SK-N-SH (cell line): Measurements from ENCODE around the gene SYNE1. TPM values are rescaled to one million over a fixed set of nuclear protein-coding genes. Genes with fewer than 3 reads are reported as not detected.

Source experiments
- CTCF ChIA-PET: fragments of 300-600, 350-600 bp; formaldehyde crosslinking; extraction: SDS; loops from one replicate; lab custom pipeline; 2021; lab: Yijun Ruan, JAX
- POLR2A ChIA-PET: fragments of 350-600 bp; sonication (Branson Sonifier 250); formaldehyde crosslinking; extraction: SDS; loops from one replicate; lab custom pipeline; 2020; ENCODE audit warnings: antibody characterized with exemption, inconsistent platforms; lab: Yijun Ruan, JAX
- DNase-seq: peaks from one replicate; pipeline ENCODE4 v3.0.0; 2012
- H2AFZ ChIP-seq: fragments of 200-600 bp; sonication (generic); 2 replicates; pipeline ENCODE4 v1.8.1; 2016; ENCODE audit warnings: antibody characterized with exemption, mild to moderate bottlenecking, low read depth
- H3F3A ChIP-seq: fragments of 200-600 bp; sonication (generic); replicated peaks from 2 replicates; pipeline ENCODE3; 2016; ENCODE audit warnings: antibody characterized with exemption, mild to moderate bottlenecking; ENCODE audit not compliant: insufficient read depth
- H3K27ac ChIP-seq, 2 experiments: fragments of 200-500 bp in 1 of 2; fragments of 200-600 bp in 1 of 2; sonication (Bioruptor generic) in 1 of 2; sonication (generic), shearing (Covaris generic) in 1 of 2; 2 replicates each; pipeline versions ENCODE4 v1.5.1 to v1.6.1; 2014 to 2016; ENCODE audit warnings: low read depth in 2 of 2, inconsistent platforms in 1 of 2, low read length in 1 of 2, mild to moderate bottlenecking in 1 of 2, mixed read lengths in 1 of 2
- H3K27me3 ChIP-seq: fragments of 200-600 bp; sonication (generic), shearing (Covaris generic); 2 replicates; pipeline ENCODE4 v1.6.1; 2016; ENCODE audit warnings: mixed run types; ENCODE audit not compliant: insufficient read depth
- H3K36me3 ChIP-seq, 2 experiments: fragments of 200-500 bp in 1 of 2; fragments of 200-600 bp in 1 of 2; sonication (Bioruptor generic) in 1 of 2; sonication (generic) in 1 of 2; replicated peaks in 1 of 2; 2 replicates each; pipeline versions ENCODE3 to v1.5.1; 2014 to 2016; ENCODE audit warnings: low read length in 1 of 2, mild to moderate bottlenecking in 1 of 2; ENCODE audit not compliant: insufficient read depth in 2 of 2, control insufficient read depth in 1 of 2
- H3K4me1 ChIP-seq, 2 experiments: fragments of 200-500 bp in 1 of 2; fragments of 200-600 bp in 1 of 2; sonication (Bioruptor generic) in 1 of 2; sonication (generic), shearing (Covaris generic) in 1 of 2; 2 replicates each; pipeline versions ENCODE4 v1.5.1 to v1.6.1; 2014 to 2016; ENCODE audit warnings: low read depth in 1 of 2, low read length in 1 of 2, mixed run types in 1 of 2; ENCODE audit not compliant: insufficient read depth in 2 of 2, control insufficient read depth in 1 of 2
- H3K4me2 ChIP-seq: fragments of 200-600 bp; sonication (generic), shearing (Covaris generic); 2 replicates; pipeline ENCODE4 v1.6.1; 2017; ENCODE audit warnings: mixed run types
- H3K4me3 ChIP-seq, 2 experiments: fragments of 200-500 bp in 1 of 2; fragments of 200-600 bp in 1 of 2; sonication (Bioruptor generic) in 1 of 2; sonication (generic), shearing (Covaris generic) in 1 of 2; 2 replicates each; pipeline versions ENCODE4 v1.5.1 to v1.8.1; 2014 to 2016; ENCODE audit warnings: low read depth in 2 of 2, inconsistent platforms in 1 of 2, low read length in 1 of 2, mild to moderate bottlenecking in 1 of 2, mixed read lengths in 1 of 2, moderate library complexity in 1 of 2
- H3K79me2 ChIP-seq: fragments of 200-600 bp; sonication (generic); 2 replicates; pipeline ENCODE4 v1.8.1; 2017; ENCODE audit warnings: mild to moderate bottlenecking; ENCODE audit not compliant: insufficient read depth
- H3K9ac ChIP-seq: fragments of 200-600 bp; sonication (generic); 2 replicates; pipeline ENCODE4 v1.6.1; 2017; ENCODE audit warnings: mixed run types
- H3K9me2 ChIP-seq: fragments of 200-600 bp; sonication (generic); 2 replicates; pipeline ENCODE4 v1.6.1; 2017; ENCODE audit warnings: mixed run types
- H3K9me3 ChIP-seq: fragments of 200-600 bp; sonication (generic); 2 replicates; pipeline ENCODE4 v1.6.1; 2017; ENCODE audit warnings: mixed run types, mild to moderate bottlenecking, moderate library complexity
- H4K20me1 ChIP-seq: fragments of 200-600 bp; sonication (generic); 2 replicates; pipeline ENCODE4 v1.6.1; 2017; ENCODE audit warnings: mild to moderate bottlenecking, mixed run types; ENCODE audit not compliant: insufficient read depth
- CHD2 ChIP-seq: fragments of 150-350 bp; IDR thresholded peaks from 2 replicates; pipeline ENCODE4 v1.6.1; 2018; ENCODE audit warnings: low read length; ENCODE audit not compliant: partially characterized antibody
- ELF1 ChIP-seq: IDR thresholded peaks from 2 replicates; pipeline ENCODE4 v1.4.0; 2012
- EP300 ChIP-seq, 2 experiments: IDR thresholded peaks; 2 replicates each; pipeline versions ENCODE4 v1.4.0 to v1.6.1; 2012; ENCODE audit warnings: borderline replicate concordance in 1 of 2, low read depth in 1 of 2, low read length in 1 of 2
- FOSL2 ChIP-seq: IDR thresholded peaks from 2 replicates; pipeline ENCODE4 v1.4.0; 2012; ENCODE audit warnings: low read depth, mild to moderate bottlenecking, moderate library complexity, borderline replicate concordance
- FOXJ3 ChIP-seq: sonication (generic); formaldehyde crosslinking; IDR thresholded peaks from 2 replicates; pipeline ENCODE4 v1.5.1; 2020; ENCODE audit warnings: mild to moderate bottlenecking, missing genetic modification reagents
- GABPA ChIP-seq: IDR thresholded peaks from 2 replicates; pipeline ENCODE4 v1.4.0; 2012; ENCODE audit warnings: low read depth, mild to moderate bottlenecking
- MAX ChIP-seq: IDR thresholded peaks from 2 replicates; pipeline ENCODE4 v1.4.0; 2012; ENCODE audit warnings: low read depth
- MXI1 ChIP-seq: IDR thresholded peaks from 2 replicates; pipeline ENCODE4 v1.6.1; 2012; ENCODE audit warnings: mild to moderate bottlenecking, low read depth, low read length, improper control_type of control experiment
- NRF1 ChIP-seq: IDR thresholded peaks from 2 replicates; pipeline ENCODE4 v1.6.1; 2012; ENCODE audit warnings: low read depth, mild to moderate bottlenecking, low read length
- RAD21 ChIP-seq: IDR thresholded peaks from 2 replicates; pipeline ENCODE4 v1.6.1; 2012; ENCODE audit warnings: mild to moderate bottlenecking, low read length
- RCOR1 ChIP-seq: fragments of 150-350 bp; IDR thresholded peaks from 2 replicates; pipeline ENCODE4 v1.6.1; 2017; ENCODE audit warnings: antibody characterized with exemption, low read length
- RFX5 ChIP-seq: IDR thresholded peaks from 2 replicates; pipeline ENCODE4 v1.6.1; 2012; ENCODE audit warnings: mild to moderate bottlenecking, improper control_type of control experiment, low read length
- SIN3A ChIP-seq: IDR thresholded peaks from 2 replicates; pipeline ENCODE4 v1.6.1; 2012; ENCODE audit warnings: low read depth, mild to moderate bottlenecking, low read length, moderate library complexity, borderline replicate concordance
- TAF1 ChIP-seq: IDR thresholded peaks from 2 replicates; pipeline ENCODE4 v1.6.1; 2012; ENCODE audit warnings: low read depth, mild to moderate bottlenecking, low read length, moderate library complexity, borderline replicate concordance
- TCF12 ChIP-seq: IDR thresholded peaks from 2 replicates; pipeline ENCODE4 v1.4.0; 2012
- TEAD4 ChIP-seq: IDR thresholded peaks from 2 replicates; pipeline ENCODE4 v1.4.0; 2012; ENCODE audit warnings: mild to moderate bottlenecking, borderline replicate concordance; ENCODE audit not compliant: insufficient read depth
- YY1 ChIP-seq: IDR thresholded peaks from 2 replicates; pipeline ENCODE4 v1.4.0; 2012; ENCODE audit warnings: low read depth, mild to moderate bottlenecking
- WGBS: methylation state at CpG from one replicate; pipeline ENCODE4 v1.1.6; 2017; ENCODE audit warnings: low lambda C conversion rate; 5-methylcytosine and 5-hydroxymethylcytosine counted together
- polyA plus RNA-seq, 3 experiments: library from polyadenylated mRNA; depleted of rRNA; stranded (reverse); fragments of >200 nt; gene quantifications; 2 replicates each; pipeline ENCODE4 v1.2.3, GENCODE V29; 2012
- TF ChIP-seq, protein P1 (sequence below): fragments of 150-350 bp; IDR thresholded peaks from 2 replicates; pipeline ENCODE4 v1.6.1; 2017; ENCODE audit warnings: antibody characterized with exemption, low read length, low read depth, borderline replicate concordance
- TF ChIP-seq, protein P2 (sequence below): IDR thresholded peaks from 2 replicates; pipeline ENCODE4; 2012

Gene SYNE1
- polyA plus RNA-seq, 1 of the 3 experiments (the other 2 are of a cell fraction), result 31.1 TPM

GRCh38 chr6:152353440-152353839 lies 283.7 kb downstream of the SYNE1 start:
- whole genome bisulfite sequencing, result 89% methylated on average over 6 of the region's 6 CpGs
- no peaks in the 10 kb centered on the region for H3K79me2 ChIP-seq
- no peaks in the 10 kb centered on the region for H3K27me3 ChIP-seq
- no peaks in the 10 kb centered on the region for H3K9me3 ChIP-seq
- no peaks in the 10 kb centered on the region for H4K20me1 ChIP-seq
- TF ChIP-seq RCOR1 (no peak), CHD2 (no peak)
- H3K27ac ChIP-seq, result no peak overlapping the region
- no peak overlapping the region for H3K9ac ChIP-seq
- no peaks in the 10 kb centered on the region for H3K9me2 ChIP-seq
- POLR2A ChIA-PET, result no interaction called here
- DNase-seq, result no peak
- peaks cover 77 to 93% of the 10 kb centered on the region in 2 experiments for H3K36me3 ChIP-seq
- H3F3A ChIP-seq, result peaks cover 3% of the 10 kb centered on the region
- no peak overlapping the region for H3K4me3 ChIP-seq
- no peak overlapping the region for H2AFZ ChIP-seq
- no peak overlapping the region for H3K4me2 ChIP-seq
- CTCF ChIA-PET, result interaction anchor here (0.9 to 3.8 kb wide), 2 partner anchors 15 to 395 kb away, joined by 3 to 16 read pairs; no protein-coding TSS in a partner anchor
- no peaks in the 10 kb centered on the region for H3K4me1 ChIP-seq

DNA sequence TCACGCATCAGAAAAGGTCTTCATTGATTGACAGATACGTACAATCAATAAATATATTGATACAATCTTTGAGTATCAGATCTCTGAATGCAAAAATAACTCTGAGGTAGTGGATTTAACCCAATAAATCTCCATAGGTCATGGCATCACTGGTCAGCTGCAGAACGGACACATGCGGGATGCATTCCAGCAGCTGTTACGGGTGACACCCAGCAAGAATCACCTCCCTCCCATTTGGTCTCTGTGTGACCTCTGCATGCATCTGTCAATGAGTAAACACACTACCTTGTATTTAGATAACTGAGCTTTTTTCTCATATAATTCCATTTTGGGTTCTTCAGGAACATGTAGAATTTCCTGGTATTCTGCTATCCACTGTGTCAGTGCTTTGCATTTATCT lies 285.4 kb downstream of the SYNE1 start:
- POLR2A ChIA-PET, result no interaction called here
- H3K4me2 ChIP-seq, result no peak overlapping the region

GRCh38 chr6:152351110-152351509 lies 286.1 kb downstream of the SYNE1 start:
- 100% methylated on average over 2 of the region's 2 CpGs for WGBS
- Histone ChIP-seq H3K9me3 (no peaks in the 10 kb centered on the region), H3K27ac (no peak overlapping the region), H3K4me1 (no peaks in the 10 kb centered on the region), H3K36me3 (peaks cover 64 to 87% of the 10 kb centered on the region in 2 experiments), H3F3A (no peaks in the 10 kb centered on the region), H3K4me2 (no peak overlapping the region), H3K9ac (no peak overlapping the region), H3K27me3 (no peaks in the 10 kb centered on the region), H4K20me1 (no peaks in the 10 kb centered on the region), H3K9me2 (no peaks in the 10 kb centered on the region), H2AFZ (no peak overlapping the region), H3K79me2 (no peaks in the 10 kb centered on the region), H3K4me3 (no peak overlapping the region)
- CTCF ChIA-PET, result interaction anchor here (1.3 to 3.8 kb wide), 3 partner anchors 11 to 49 kb away, joined by 4 to 16 read pairs (median 4); no protein-coding TSS in a partner anchor
- POLR2A ChIA-PET, result no interaction called here
- TF ChIP-seq TAF1 (no peak), SIN3A (no peak), GABPA (no peak), TCF12 (no peak), ELF1 (no peak), NRF1 (no peak)
- TF ChIP-seq, protein P1, sequence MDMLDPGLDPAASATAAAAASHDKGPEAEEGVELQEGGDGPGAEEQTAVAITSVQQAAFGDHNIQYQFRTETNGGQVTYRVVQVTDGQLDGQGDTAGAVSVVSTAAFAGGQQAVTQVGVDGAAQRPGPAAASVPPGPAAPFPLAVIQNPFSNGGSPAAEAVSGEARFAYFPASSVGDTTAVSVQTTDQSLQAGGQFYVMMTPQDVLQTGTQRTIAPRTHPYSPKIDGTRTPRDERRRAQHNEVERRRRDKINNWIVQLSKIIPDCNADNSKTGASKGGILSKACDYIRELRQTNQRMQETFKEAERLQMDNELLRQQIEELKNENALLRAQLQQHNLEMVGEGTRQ, result no peak
- DNase-seq, result no peak

More for the DNA sequence above, 285.4 kb downstream of the SYNE1 start:
- Histone ChIP-seq H3K9me3 (no peaks in the 10 kb centered on the region), H3K79me2 (no peaks in the 10 kb centered on the region), H3K4me1 (no peaks in the 10 kb centered on the region), H3K27me3 (no peaks in the 10 kb centered on the region), H4K20me1 (no peaks in the 10 kb centered on the region), H3K9me2 (no peaks in the 10 kb centered on the region), H3K9ac (no peak overlapping the region), H3K4me3 (no peak overlapping the region), H3K36me3 (peaks cover 67 to 87% of the 10 kb centered on the region in 2 experiments), H3F3A (peaks cover 2% of the 10 kb centered on the region), H2AFZ (no peak overlapping the region), H3K27ac (no peak overlapping the region)
- 79% methylated on average over 5 of the region's 5 CpGs for WGBS
- CTCF ChIA-PET, result interaction anchor here (0.6 to 3.8 kb wide), 2 partner anchors 9 to 13 kb away, joined by 3 to 16 read pairs; no protein-coding TSS in a partner anchor
- TF ChIP-seq FOXJ3 (CRISPR knock-in tag) (no peak), TEAD4 (no peak), FOSL2 (no peak), TCF12 (no peak), TAF1 (no peak), MAX (no peak), RFX5 (no peak), MXI1 (no peak), RAD21 (no peak), EP300 (IDR thresholded peaks at IDR 0.05; ENCODE audit: borderline replicate concordance in 1 of 2, low read depth in 1 of 2, low read length in 1 of 2) (no peak), CHD2 (no peak), YY1 (no peak)
- TF ChIP-seq, protein P2, sequence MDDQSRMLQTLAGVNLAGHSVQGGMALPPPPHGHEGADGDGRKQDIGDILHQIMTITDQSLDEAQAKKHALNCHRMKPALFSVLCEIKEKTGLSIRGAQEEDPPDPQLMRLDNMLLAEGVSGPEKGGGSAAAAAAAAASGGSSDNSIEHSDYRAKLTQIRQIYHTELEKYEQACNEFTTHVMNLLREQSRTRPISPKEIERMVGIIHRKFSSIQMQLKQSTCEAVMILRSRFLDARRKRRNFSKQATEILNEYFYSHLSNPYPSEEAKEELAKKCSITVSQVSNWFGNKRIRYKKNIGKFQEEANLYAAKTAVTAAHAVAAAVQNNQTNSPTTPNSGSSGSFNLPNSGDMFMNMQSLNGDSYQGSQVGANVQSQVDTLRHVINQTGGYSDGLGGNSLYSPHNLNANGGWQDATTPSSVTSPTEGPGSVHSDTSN, result no peak
- no peak for DNase-seq
